Esophagus squamous epithelium (tissue), 5 donors: ENCODE results near the gene SLC1A4. TPM values are rescaled to one million over a fixed set of nuclear protein-coding genes. Genes with fewer than 3 reads are reported as not detected.

Experiments used
- DNase-seq: peaks from one replicate; lab custom pipeline; 2025; lab: John Stamatoyannopoulos, UW
- H3K27ac ChIP-seq, 4 donors: fragments of 200-600 bp; sonication (generic); one replicate each; pipeline ENCODE4 v1.5.1; 2016 to 2019; ENCODE audit warnings: mild to moderate bottlenecking in 1 of 4
- H3K27me3 ChIP-seq, 4 donors: fragments of 200-600 bp; sonication (generic); 1 replicate in 3 of 4; 2 replicates in 1 of 4; pipeline versions ENCODE4 v1.5.1 to v1.6.0; 2017 to 2021; ENCODE audit warnings: antibody characterized with exemption in 1 of 4
- H3K36me3 ChIP-seq, 3 donors: fragments of 200-600 bp; sonication (generic); one replicate each; pipeline ENCODE4 v1.5.1; 2016 to 2019
- H3K4me1 ChIP-seq, 3 donors: fragments of 200-600 bp; sonication (generic); one replicate each; pipeline ENCODE4 v1.5.1; 2017 to 2019
- H3K4me3 ChIP-seq, 4 donors: fragments of 200-600 bp; sonication (generic); 1 replicate in 3 of 4; 2 replicates in 1 of 4; pipeline ENCODE4 v1.5.1; 2016 to 2019; ENCODE audit warnings: mild to moderate bottlenecking in 2 of 4, moderate library complexity in 1 of 4
- H3K9me3 ChIP-seq, 3 donors: fragments of 200-600 bp; sonication (generic); one replicate each; pipeline ENCODE4 v1.5.1; 2016 to 2019
- POLR2A ChIP-seq, 4 donors: fragments of 450-650 bp; IDR thresholded peaks; one replicate each; pipeline ENCODE4 v1.6.1; 2017; ENCODE audit warnings: antibody characterized with exemption in 4 of 4, mild to moderate bottlenecking in 4 of 4, moderate library complexity in 3 of 4
- WGBS, 2 donors: methylation state at CpG; one replicate each; pipeline ENCODE4 v1.1.5; 2018; 5-methylcytosine and 5-hydroxymethylcytosine counted together
- intact Hi-C: fragments of 100-400 bp; cut with DNase I; formaldehyde crosslinking; loops from one replicate; pipeline ENCODE4 v1.15.0; 2022
- total RNA-seq, 4 donors: library from RNA; depleted of rRNA; stranded (reverse); fragments of >200 nt; gene quantifications; one replicate each; pipeline ENCODE4 v1.1.0, GENCODE V29; 2016
- TF ChIP-seq, protein P1 (sequence below), 6 experiments: fragments of 450-650 bp in 4 of 6; fragments of 200-600 bp in 2 of 6; sonication (generic) in 2 of 6; IDR thresholded peaks; one replicate each; pipeline ENCODE4 v1.5.1; 2016 to 2019; ENCODE audit warnings: antibody characterized with exemption in 6 of 6, mild to moderate bottlenecking in 4 of 6, moderate library complexity in 4 of 6
- donor health status: DM: yes; HTN: yes; CAD: no.

SLC1A4 gene
- total RNA-seq, 4 donors from 2014 or later: 12.8 to 28.1 (median 14.3) TPM

DNA sequence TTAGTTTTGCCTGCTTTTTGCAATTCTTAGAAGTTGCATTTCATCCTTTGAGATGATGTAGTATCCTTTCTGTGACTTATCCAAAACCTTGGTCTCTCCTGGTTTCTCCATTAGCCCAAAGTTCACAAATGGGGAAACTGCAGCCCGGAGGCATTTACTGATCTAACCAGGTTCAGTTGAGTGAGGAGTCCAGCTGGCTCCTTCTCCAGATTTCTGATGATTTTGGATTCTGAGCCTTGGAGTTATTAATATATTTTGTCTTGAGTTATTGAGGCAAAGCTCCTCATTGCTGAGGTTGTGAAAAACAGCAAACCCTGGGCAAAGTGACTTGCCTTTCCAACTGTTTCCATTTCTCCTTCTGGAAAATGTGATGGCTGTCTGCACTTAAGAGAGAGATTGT is 1.7 kb downstream of the SLC1A4 start:
- intact Hi-C loops: no loop called here
- H3K27ac ChIP-seq: peak overlapping the region in 3 of 4 donors; percentile 84 to 97 (median 85)
- no peaks in the 10 kb centered on the region for H3K9me3 ChIP-seq
- no peaks in the 10 kb centered on the region for H3K36me3 ChIP-seq
- peak overlapping the region; percentile 70 to 85 (median 76) for H3K4me3 ChIP-seq
- WGBS, 2 donors: 0 to 22% methylated on average over 1 of the region's 1 CpG
- peaks cover 15 to 86% (median 41%) of the 10 kb centered on the region in 3 donors for H3K4me1 ChIP-seq
- TF ChIP-seq, protein P1, sequence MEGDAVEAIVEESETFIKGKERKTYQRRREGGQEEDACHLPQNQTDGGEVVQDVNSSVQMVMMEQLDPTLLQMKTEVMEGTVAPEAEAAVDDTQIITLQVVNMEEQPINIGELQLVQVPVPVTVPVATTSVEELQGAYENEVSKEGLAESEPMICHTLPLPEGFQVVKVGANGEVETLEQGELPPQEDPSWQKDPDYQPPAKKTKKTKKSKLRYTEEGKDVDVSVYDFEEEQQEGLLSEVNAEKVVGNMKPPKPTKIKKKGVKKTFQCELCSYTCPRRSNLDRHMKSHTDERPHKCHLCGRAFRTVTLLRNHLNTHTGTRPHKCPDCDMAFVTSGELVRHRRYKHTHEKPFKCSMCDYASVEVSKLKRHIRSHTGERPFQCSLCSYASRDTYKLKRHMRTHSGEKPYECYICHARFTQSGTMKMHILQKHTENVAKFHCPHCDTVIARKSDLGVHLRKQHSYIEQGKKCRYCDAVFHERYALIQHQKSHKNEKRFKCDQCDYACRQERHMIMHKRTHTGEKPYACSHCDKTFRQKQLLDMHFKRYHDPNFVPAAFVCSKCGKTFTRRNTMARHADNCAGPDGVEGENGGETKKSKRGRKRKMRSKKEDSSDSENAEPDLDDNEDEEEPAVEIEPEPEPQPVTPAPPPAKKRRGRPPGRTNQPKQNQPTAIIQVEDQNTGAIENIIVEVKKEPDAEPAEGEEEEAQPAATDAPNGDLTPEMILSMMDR (IDR thresholded peaks at IDR 0.05): no peak
- no peak for TF ChIP-seq POLR2A (IDR thresholded peaks at IDR 0.05)
- peaks cover 0 to 4% (median 0%) of the 10 kb centered on the region in 4 donors for H3K27me3 ChIP-seq
- DNase-seq: no peak

DNA sequence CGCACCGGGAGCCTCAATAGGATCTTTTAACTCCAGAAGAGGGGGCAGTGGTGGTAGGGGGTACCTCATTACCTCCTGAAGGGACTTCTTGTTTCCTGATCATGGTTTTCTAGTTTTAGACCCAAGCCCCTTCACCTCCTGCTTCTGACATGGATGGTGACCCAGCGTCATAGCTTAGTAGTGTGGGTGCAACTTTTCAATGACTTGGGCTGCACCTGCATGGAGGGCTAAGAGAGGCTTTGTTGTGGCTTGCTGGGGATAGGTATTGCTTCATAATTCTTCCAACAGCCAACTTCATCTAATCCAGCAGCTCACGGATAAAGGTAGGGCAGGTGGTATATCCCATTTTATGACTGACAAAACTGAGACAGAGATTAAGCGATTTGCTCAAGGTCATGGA is 3.0 kb downstream of the SLC1A4 start:
- intact Hi-C loops: no loop called here
- 61 to 69% methylated on average over 3 to 4 of the region's 5 CpGs for WGBS, 2 donors

DNA sequence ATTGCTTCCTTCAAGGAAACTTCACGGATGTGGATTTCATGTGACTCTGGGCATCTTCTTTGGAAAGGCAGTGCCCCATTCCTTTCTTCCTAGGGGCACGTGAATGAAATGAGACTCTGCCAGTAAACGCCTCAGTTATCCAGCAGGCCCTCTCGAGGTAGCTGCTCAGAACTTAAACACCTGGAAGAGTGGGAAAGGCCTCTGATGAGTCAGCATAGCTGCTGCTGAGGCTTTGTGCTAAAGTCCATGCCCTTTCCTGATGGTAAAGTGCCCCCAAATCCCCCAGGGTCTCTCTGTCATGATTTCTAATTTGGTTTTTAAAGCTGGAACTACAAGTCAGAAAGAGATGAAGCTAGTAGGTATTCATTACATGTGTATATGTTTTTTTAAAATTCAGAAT is 3.8 kb downstream of the SLC1A4 start:
- WGBS, 2 donors: 49 to 64% methylated on average over 4 of the region's 4 CpGs
- Histone ChIP-seq H3K9me3 (no peaks in the 10 kb centered on the region), H3K27ac (peak overlapping the region in 2 of 4 donors; percentile 19 to 50), H3K4me1 (peaks cover 15 to 74% (median 31%) of the 10 kb centered on the region in 3 donors), H3K27me3 (peaks cover 0 to 4% (median 0%) of the 10 kb centered on the region in 4 donors), H3K4me3 (peak overlapping the region in 2 of 4 donors; percentile 9 to 85), H3K36me3 (no peaks in the 10 kb centered on the region)
- TF ChIP-seq POLR2A (IDR thresholded peaks at IDR 0.05): no peak
- intact Hi-C loops: no loop called here
- no peak for DNase-seq

More for the DNA sequence above, 3.0 kb downstream of the SLC1A4 start:
- no peak for DNase-seq
- peak overlapping the region in 2 of 4 donors; percentile 38 to 50 for H3K27ac ChIP-seq
- peaks cover 15 to 82% (median 38%) of the 10 kb centered on the region in 3 donors for H3K4me1 ChIP-seq
- peaks cover 0 to 4% (median 0%) of the 10 kb centered on the region in 4 donors for H3K27me3 ChIP-seq
- no peaks in the 10 kb centered on the region for H3K36me3 ChIP-seq
- TF ChIP-seq POLR2A (IDR thresholded peaks at IDR 0.05): no peak
- TF ChIP-seq, protein P1 (IDR thresholded peaks at IDR 0.05): no peak
- H3K9me3 ChIP-seq: no peaks in the 10 kb centered on the region
- peak overlapping the region in 3 of 4 donors; percentile 9 to 85 (median 10) for H3K4me3 ChIP-seq

GRCh38 chr2:64995041-64995440 is 5.8 kb downstream of the SLC1A4 start:
- Histone ChIP-seq H3K27ac (no peak overlapping the region), H3K9me3 (no peaks in the 10 kb centered on the region), H3K36me3 (no peaks in the 10 kb centered on the region), H3K4me1 (peaks cover 10 to 73% (median 36%) of the 10 kb centered on the region in 3 donors), H3K27me3 (no peaks in the 10 kb centered on the region), H3K4me3 (no peak overlapping the region)
- TF ChIP-seq POLR2A (IDR thresholded peaks at IDR 0.05): no peak
- TF ChIP-seq, protein P1 (IDR thresholded peaks at IDR 0.05): no peak
- DNase-seq: no peak
- intact Hi-C loops: no loop called here
- 74 to 94% methylated on average over 3 of the region's 3 CpGs for whole genome bisulfite sequencing, 2 donors

DNA sequence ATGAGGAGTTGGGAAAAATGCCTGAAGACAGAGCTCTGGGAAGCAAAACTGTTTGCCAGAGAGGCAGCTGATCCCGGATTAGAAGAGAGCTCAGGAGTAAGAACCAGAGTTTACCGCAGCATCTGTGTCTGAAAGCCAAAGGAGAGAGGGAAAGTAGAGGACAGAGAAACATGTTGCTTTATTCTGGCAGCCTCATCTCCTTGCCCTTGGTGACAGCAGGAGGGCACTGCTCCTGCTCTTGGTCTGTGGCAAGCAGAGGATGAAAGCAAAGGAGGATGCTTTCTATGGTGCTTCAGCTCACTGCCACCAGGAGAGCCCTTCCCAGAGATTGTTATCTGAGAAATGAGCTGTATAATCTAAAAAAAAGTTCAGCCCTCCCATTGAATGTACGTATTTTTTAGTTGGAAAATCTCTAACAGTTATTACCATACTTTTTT is 7.7 kb downstream of the SLC1A4 start:
- H3K27ac ChIP-seq: no peak overlapping the region
- WGBS, 2 donors: 52 to 72% methylated on average over 3 of the region's 3 CpGs
- no peaks in the 10 kb centered on the region for H3K36me3 ChIP-seq
- TF ChIP-seq, protein P1 (IDR thresholded peaks at IDR 0.05): no peak
- no peak for TF ChIP-seq POLR2A (IDR thresholded peaks at IDR 0.05)
- intact Hi-C loops: no loop called here
- H3K4me1 ChIP-seq: peaks cover 4 to 57% (median 28%) of the 10 kb centered on the region in 3 donors
- DNase-seq: no peak
- no peaks in the 10 kb centered on the region for H3K27me3 ChIP-seq
- H3K4me3 ChIP-seq: no peak overlapping the region
- no peaks in the 10 kb centered on the region for H3K9me3 ChIP-seq
